H1 (cell line): ENCODE results near the gene MTFR1L. TPM values are rescaled to one million over a fixed set of nuclear protein-coding genes. Genes with fewer than 3 reads are reported as not detected.
A peak's percentile ranks its signal among the peaks of the same experiment; 100 is the strongest.

ENCODE experiments used
- CTCF ChIA-PET: fragments of 300-600 bp; sonication (Branson Sonifier 250); formaldehyde crosslinking; loops from one replicate; lab custom pipeline; 2021; ENCODE audit not compliant: partially characterized antibody; lab: Charles Lee
- POLR2A ChIA-PET: fragments of 300-600 bp; sonication (Branson Sonifier 250); formaldehyde crosslinking; loops from one replicate; lab custom pipeline; 2021; ENCODE audit warnings: inconsistent platforms; ENCODE audit not compliant: partially characterized antibody; lab: Charles Lee
- DNase-seq, 2 experiments: peaks; one replicate each; pipeline versions ENCODE4 v3.0.0 to v3.0.0-alpha.2; 2010 to 2022; ENCODE audit warnings: low spot score in 2 of 2, low read depth in 1 of 2, mixed read lengths in 1 of 2
- FAIRE-seq: peaks from 2 replicates; lab custom pipeline; 2011; peaks lifted over from hg19 to GRCh38; lab: Jason Lieb, UNC
- H2AFZ ChIP-seq: 2 replicates; pipeline ENCODE4 v1.8.1; 2012; ENCODE audit warnings: low read length, inconsistent platforms
- H2AK5ac ChIP-seq: 2 replicates; pipeline ENCODE4 v1.6.1; 2013; ENCODE audit warnings: low read depth, low read length
- H2BK120ac ChIP-seq: replicated peaks from 2 replicates; pipeline ENCODE3; 2013; ENCODE audit warnings: low read depth, low read length, inconsistent platforms
- H2BK12ac ChIP-seq: 2 replicates; pipeline ENCODE4 v1.6.1; 2013; ENCODE audit warnings: low read depth, low read length
- H2BK15ac ChIP-seq: 2 replicates; pipeline ENCODE4 v1.6.1; 2013; ENCODE audit warnings: low read length
- H2BK20ac ChIP-seq: 2 replicates; pipeline ENCODE4 v1.6.1; 2013; ENCODE audit warnings: low read length
- H2BK5ac ChIP-seq: 2 replicates; pipeline ENCODE4 v1.6.1; 2013; ENCODE audit warnings: low read depth, low read length
- H3K14ac ChIP-seq: 2 replicates; pipeline ENCODE4 v1.6.1; 2013; ENCODE audit warnings: inconsistent platforms; ENCODE audit not compliant: insufficient read length
- H3K18ac ChIP-seq: 2 replicates; pipeline ENCODE4 v1.6.1; 2013; ENCODE audit warnings: low read length; ENCODE audit errors: extremely low read depth
- H3K23ac ChIP-seq: 2 replicates; pipeline ENCODE4 v1.6.1; 2013; ENCODE audit warnings: inconsistent platforms; ENCODE audit not compliant: insufficient read length
- H3K23me2 ChIP-seq: 2 replicates; pipeline ENCODE4 v1.6.1; 2013; ENCODE audit warnings: low read depth, low read length
- H3K27ac ChIP-seq: 2 replicates; pipeline ENCODE4 v1.6.1; 2011; ENCODE audit warnings: low read depth, low read length, inconsistent platforms
- H3K27me3 ChIP-seq, 4 experiments: replicated peaks in 1 of 4; 1 replicate in 1 of 4; 2 replicates in 3 of 4; pipeline versions ENCODE4 v1.6.1 to v1.8.1; 2011 to 2013; ENCODE audit warnings: low read length in 3 of 4, mild to moderate bottlenecking in 3 of 4, inconsistent platforms in 2 of 4, mixed read lengths in 2 of 4, moderate library complexity in 1 of 4; ENCODE audit not compliant: control insufficient read depth in 3 of 4, insufficient read depth in 3 of 4; ENCODE audit errors: extremely low read depth in 1 of 4
- H3K36me3 ChIP-seq, 4 experiments: 2 replicates each; pipeline versions ENCODE4 v1.6.1 to v1.8.1; 2011 to 2013; ENCODE audit warnings: mild to moderate bottlenecking in 4 of 4, low read length in 3 of 4, moderate library complexity in 2 of 4, control low read depth in 1 of 4, inconsistent platforms in 1 of 4; ENCODE audit not compliant: insufficient read depth in 4 of 4, control insufficient read depth in 2 of 4
- H3K4ac ChIP-seq: replicated peaks from 2 replicates; pipeline ENCODE3; 2013; ENCODE audit warnings: low read length, low read depth, mixed read lengths, inconsistent platforms; ENCODE audit not compliant: insufficient read length
- H3K4me1 ChIP-seq, 4 experiments: replicated peaks in 1 of 4; 1 replicate in 1 of 4; 2 replicates in 3 of 4; pipeline versions ENCODE4 v1.6.1 to v1.8.1; 2011 to 2013; ENCODE audit warnings: low read length in 3 of 4, inconsistent platforms in 2 of 4, mixed read lengths in 1 of 4; ENCODE audit not compliant: insufficient read depth in 4 of 4, control insufficient read depth in 3 of 4
- H3K4me2 ChIP-seq, 2 experiments: 2 replicates each; pipeline versions ENCODE4 v1.6.1 to v1.8.1; 2011 to 2013; ENCODE audit warnings: low read depth in 2 of 2, low read length in 2 of 2, control low read depth in 1 of 2, inconsistent platforms in 1 of 2, mild to moderate bottlenecking in 1 of 2; ENCODE audit not compliant: insufficient read depth in 1 of 2
- H3K4me3 ChIP-seq, 4 experiments: fragments of 200-600, 300-600 bp in 1 of 4; sonication (generic), shearing (Covaris generic), sonication (Bioruptor Twin) in 1 of 4; 2 replicates each; pipeline versions ENCODE4 v1.5.1 to v1.8.1; 2011 to 2016; ENCODE audit warnings: low read length in 4 of 4, low read depth in 3 of 4, control low read depth in 2 of 4, inconsistent platforms in 2 of 4, mild to moderate bottlenecking in 2 of 4, mixed read lengths in 1 of 4, moderate library complexity in 1 of 4; ENCODE audit not compliant: insufficient read depth in 2 of 4; ENCODE audit errors: extremely low read depth in 1 of 4
- H3K56ac ChIP-seq: replicated peaks from 2 replicates; pipeline ENCODE3; 2013; ENCODE audit warnings: low read depth, mild to moderate bottlenecking, mixed read lengths, low read length, inconsistent platforms; ENCODE audit not compliant: insufficient read length
- H3K79me1 ChIP-seq: 2 replicates; pipeline ENCODE4 v1.6.1; 2013; ENCODE audit warnings: low read depth, low read length, control low read depth
- H3K79me2 ChIP-seq, 2 experiments: 2 replicates each; pipeline versions ENCODE4 v1.6.1 to v1.8.1; 2012 to 2013; ENCODE audit warnings: low read length in 2 of 2, mild to moderate bottlenecking in 2 of 2, inconsistent platforms in 1 of 2; ENCODE audit not compliant: insufficient read depth in 2 of 2, control insufficient read depth in 1 of 2
- H3K9ac ChIP-seq, 4 experiments: replicated peaks in 1 of 4; 1 replicate in 1 of 4; 2 replicates in 3 of 4; pipeline versions ENCODE4 v1.6.1 to v1.8.1; 2011 to 2013; ENCODE audit warnings: low read depth in 3 of 4, low read length in 3 of 4, control low read depth in 2 of 4, mild to moderate bottlenecking in 2 of 4, moderate library complexity in 2 of 4, inconsistent platforms in 1 of 4; ENCODE audit errors: extremely low read depth in 1 of 4
- H3K9me3 ChIP-seq, 2 experiments: 2 replicates each; pipeline versions ENCODE4 v1.6.1 to v1.8.1; 2012 to 2013; ENCODE audit warnings: mild to moderate bottlenecking in 2 of 2, moderate library complexity in 2 of 2, control low read depth in 1 of 2, inconsistent platforms in 1 of 2, low read depth in 1 of 2, low read length in 1 of 2, mixed read lengths in 1 of 2; ENCODE audit not compliant: insufficient read depth in 2 of 2
- H4K20me1 ChIP-seq, 2 experiments: replicated peaks in 1 of 2; 2 replicates each; pipeline versions ENCODE3 to v1.8.1; 2011 to 2013; ENCODE audit warnings: inconsistent platforms in 2 of 2, low read length in 2 of 2, mild to moderate bottlenecking in 1 of 2; ENCODE audit not compliant: insufficient read depth in 2 of 2, control insufficient read depth in 1 of 2
- H4K5ac ChIP-seq: 2 replicates; pipeline ENCODE4 v1.6.1; 2013; ENCODE audit warnings: low read length, low read depth, mixed read lengths, inconsistent platforms; ENCODE audit not compliant: insufficient read length
- H4K8ac ChIP-seq: 2 replicates; pipeline ENCODE4 v1.8.0; 2013; ENCODE audit warnings: mild to moderate bottlenecking, moderate library complexity, low read length, inconsistent platforms; ENCODE audit not compliant: insufficient read depth; ENCODE audit errors: extremely low read depth
- H4K91ac ChIP-seq: replicated peaks from 2 replicates; pipeline ENCODE3; 2013; ENCODE audit warnings: low read length, mixed read lengths, inconsistent platforms; ENCODE audit not compliant: insufficient read length
- EGR1 ChIP-seq: IDR thresholded peaks from 2 replicates; pipeline ENCODE4 v1.6.1; 2011; ENCODE audit warnings: low read depth, low read length, borderline replicate concordance
- WGBS, 2 experiments: shearing (Covaris generic) in 1 of 2; methylation state at CpG; one replicate each; pipeline versions ENCODE4 v1.1.6 to v1.1.7; 2013 to 2015; ENCODE audit warnings: low lambda C conversion rate in 2 of 2, mixed read lengths in 2 of 2, inconsistent platforms in 1 of 2, low coverage in 1 of 2, missing lambda C conversion rate in 1 of 2; ENCODE audit not compliant: insufficient replicate concordance in 2 of 2, insufficient coverage in 1 of 2, insufficient read length in 1 of 2; ENCODE audit errors: extremely low coverage in 1 of 2, missing lambda C conversion rate in 1 of 2; 5-methylcytosine and 5-hydroxymethylcytosine counted together
- polyA plus RNA-seq, 7 experiments: library from polyadenylated mRNA; depleted of rRNA in 3 of 7; stranded (reverse) in 5 of 7; unstranded in 2 of 7; fragments of >200 nt in 5 of 7; fragments of 200-250 nt in 2 of 7; gene quantifications; 1 replicate in 5 of 7; 2 replicates in 1 of 7; 4 replicates in 1 of 7; pipeline versions ENCODE4 v1.2.1 to v1.2.3, GENCODE V29; 2011 to 2013; ENCODE audit warnings: missing spikeins in 2 of 7, mixed read lengths in 2 of 7
- total RNA-seq: library from RNA; stranded (reverse); fragmentation: NEBNext Ultra II Directional; extraction: Animal tissue kit (Norgen Biotek cat#: 25700); gene quantifications from 2 replicates; pipeline ENCODE4 v1.2.1, GENCODE V29; 2021

Gene MTFR1L
- total and polyA plus RNA-seq, 2 of the 8 experiments (the other 6 are each of a cell fraction or from before 2014, with no cell fraction given) = 20.8 to 23.1 TPM

GRCh38 chr1:25813071-25813733 lies 6.6 kb upstream of the MTFR1L start:
- no peaks in the 10 kb centered on the region for H3K9me3 ChIP-seq
- DNase-seq = no peak
- H2BK20ac ChIP-seq = no peak overlapping the region
- no peak overlapping the region for H2AFZ ChIP-seq
- WGBS, 2 experiments = 76% methylated on average over 11 of the region's 11 CpGs; no CpG with 5 or more reads in 1 of the 2 experiments
- H2BK12ac ChIP-seq = no peak overlapping the region
- peaks cover 2 to 8% (median 4%) of the 10 kb centered on the region in 4 experiments; a peak in 5 of 7 replicates for H3K4me1 ChIP-seq
- no peak overlapping the region for H3K4me2 ChIP-seq
- CTCF ChIA-PET = interaction anchor here (0.9 to 8.2 kb wide), 7 partner anchors 8 to 259 kb away, joined by 3 to 83 read pairs (median 4); partner anchors contain the start of gene SELENON
- H3K79me2 ChIP-seq = no peaks in the 10 kb centered on the region
- no peak overlapping the region for H4K8ac ChIP-seq
- no peak overlapping the region for H3K4me3 ChIP-seq
- H3K27ac ChIP-seq = no peak overlapping the region
- no peak overlapping the region for H2BK5ac ChIP-seq
- no peaks in the 10 kb centered on the region for H3K23me2 ChIP-seq
- no peak overlapping the region for H3K9ac ChIP-seq
- H3K14ac ChIP-seq = no peak overlapping the region
- no peak overlapping the region for H3K23ac ChIP-seq
- 0 out of 2 replicates have a peak overlapping the region, but pooled peaks have one; percentile 1 for H2AK5ac ChIP-seq
- H3K56ac ChIP-seq = no peak overlapping the region
- H4K20me1 ChIP-seq = peaks cover 2 to 8% of the 10 kb centered on the region in 2 experiments
- H3K27me3 ChIP-seq = no peaks in the 10 kb centered on the region
- H4K5ac ChIP-seq = no peak overlapping the region
- POLR2A ChIA-PET = interaction anchor here (0.9 to 1.8 kb wide), 3 partner anchors 11 to 266 kb away, joined by 3 to 6 read pairs (median 3); no protein-coding TSS in a partner anchor
- no peak overlapping the region for H3K4ac ChIP-seq
- no peak for FAIRE-seq
- H2BK15ac ChIP-seq = no peak overlapping the region
- H2BK120ac ChIP-seq = no peak overlapping the region
- H4K91ac ChIP-seq = no peak overlapping the region
- no peak for TF ChIP-seq EGR1
- H3K36me3 ChIP-seq = peaks cover 0 to 18% (median 3%) of the 10 kb centered on the region in 4 experiments; a peak in 4 of 8 replicates
- H3K79me1 ChIP-seq = no peaks in the 10 kb centered on the region
- no peak overlapping the region for H3K18ac ChIP-seq
